ENCODE data around the gene CTNNBIP1. TPM values are rescaled to one million over a fixed set of nuclear protein-coding genes. Genes with fewer than 3 reads are reported as not detected.

CTNNBIP1 gene
- total and polyA plus RNA-seq, 2 donors (not counting 1 experiment from before 2014, with no cell fraction given): 6.9 to 8.7 TPM

DNA sequence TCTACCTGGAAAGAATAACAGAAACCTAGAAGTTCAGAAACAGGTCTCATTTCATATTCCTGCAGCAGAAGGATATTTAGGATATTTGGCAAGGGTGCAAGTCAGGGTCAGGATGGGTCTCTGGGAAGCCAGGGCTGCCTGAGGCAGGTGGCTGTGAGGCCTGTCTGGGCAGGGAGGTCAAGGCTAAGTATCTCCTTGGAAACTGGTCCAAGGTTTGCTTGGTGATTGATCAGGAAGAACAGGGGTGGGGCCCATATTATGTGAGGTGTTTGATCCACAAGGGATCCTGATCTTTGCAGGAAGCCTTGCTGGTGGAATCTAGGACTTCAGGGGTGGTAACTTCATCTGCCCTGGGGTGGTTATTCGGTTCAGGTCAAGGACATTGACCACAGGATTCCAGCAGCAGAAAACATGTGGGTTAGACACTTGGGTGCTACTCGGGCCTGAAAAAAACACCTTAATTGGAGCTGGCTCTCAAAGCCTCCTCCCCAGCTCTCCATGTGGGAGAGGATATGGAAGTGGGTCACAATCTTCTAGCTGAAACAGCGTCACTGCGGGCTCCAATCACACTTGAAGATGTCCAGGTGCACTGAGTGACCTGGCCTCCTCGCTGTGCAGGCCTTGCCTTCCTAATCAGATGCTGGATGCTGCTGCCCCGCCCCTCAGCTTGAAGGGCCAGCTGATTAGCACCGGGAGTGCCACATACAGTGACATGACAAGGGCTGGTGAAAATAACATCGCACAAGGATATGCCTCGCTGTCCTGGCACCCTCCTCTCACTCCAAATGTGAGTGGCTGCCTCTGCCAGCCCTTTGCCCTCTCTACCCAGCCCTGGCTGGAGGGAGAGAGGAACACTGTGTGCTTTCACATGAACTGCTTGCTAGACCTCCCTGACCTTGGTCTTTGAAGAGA lies 8.7 kb downstream of the CTNNBIP1 start:
- POLR2A ChIA-PET: no interaction called here
- Mint-ChIP-seq H3K4me3 (peak overlapping the region; percentile 89), H3K9me3 (ENCODE audit: insufficient read depth) (no peaks in the 10 kb centered on the region), H3K27ac (peak overlapping the region; percentile 92), H3K4me1 (peaks cover 16% of the 10 kb centered on the region), H3K27me3 (no peaks in the 10 kb centered on the region)
- no peak for ATAC-seq (ENCODE audit: low read depth)
- peak overlapping the region; percentile 68 for H2AFZ ChIP-seq (ENCODE audit: insufficient read depth, low read depth, low read length, poor library complexity, severe bottlenecking)
- peaks cover 12 to 16% of the 10 kb centered on the region in 2 donors for H3K4me1 ChIP-seq (ENCODE audit: control insufficient read depth in 2 of 2, insufficient read depth in 2 of 2, low read length in 2 of 2)
- no peaks in the 10 kb centered on the region for H3K9me3 ChIP-seq (ENCODE audit: control extremely low read depth in 1 of 3, control insufficient read depth in 2 of 3, insufficient read depth in 1 of 3, low read length in 2 of 3)
- WGBS (ENCODE audit: insufficient coverage): 90% methylated on average over 7 of the region's 9 CpGs
- CTCF ChIA-PET: interaction anchor here (1.0 kb wide), 1 partner anchor 117 kb away, joined by 3 read pairs; no protein-coding TSS in a partner anchor
- peaks cover 0 to 1% of the 10 kb centered on the region in 2 experiments for H3K36me3 ChIP-seq (replicated peaks in 1 of 2; ENCODE audit: control extremely low read depth in 1 of 2, control insufficient read depth in 1 of 2, extremely low read depth in 1 of 2, insufficient read depth in 2 of 2, low read length in 1 of 2)
- TF ChIP-seq, protein P1, sequence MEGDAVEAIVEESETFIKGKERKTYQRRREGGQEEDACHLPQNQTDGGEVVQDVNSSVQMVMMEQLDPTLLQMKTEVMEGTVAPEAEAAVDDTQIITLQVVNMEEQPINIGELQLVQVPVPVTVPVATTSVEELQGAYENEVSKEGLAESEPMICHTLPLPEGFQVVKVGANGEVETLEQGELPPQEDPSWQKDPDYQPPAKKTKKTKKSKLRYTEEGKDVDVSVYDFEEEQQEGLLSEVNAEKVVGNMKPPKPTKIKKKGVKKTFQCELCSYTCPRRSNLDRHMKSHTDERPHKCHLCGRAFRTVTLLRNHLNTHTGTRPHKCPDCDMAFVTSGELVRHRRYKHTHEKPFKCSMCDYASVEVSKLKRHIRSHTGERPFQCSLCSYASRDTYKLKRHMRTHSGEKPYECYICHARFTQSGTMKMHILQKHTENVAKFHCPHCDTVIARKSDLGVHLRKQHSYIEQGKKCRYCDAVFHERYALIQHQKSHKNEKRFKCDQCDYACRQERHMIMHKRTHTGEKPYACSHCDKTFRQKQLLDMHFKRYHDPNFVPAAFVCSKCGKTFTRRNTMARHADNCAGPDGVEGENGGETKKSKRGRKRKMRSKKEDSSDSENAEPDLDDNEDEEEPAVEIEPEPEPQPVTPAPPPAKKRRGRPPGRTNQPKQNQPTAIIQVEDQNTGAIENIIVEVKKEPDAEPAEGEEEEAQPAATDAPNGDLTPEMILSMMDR (IDR thresholded peaks at IDR 0.05): no peak
- no peak for TF ChIP-seq EZH2 (IDR thresholded peaks at IDR 0.05; ENCODE audit: borderline replicate concordance, insufficient read depth, low read depth, low read length, poor library complexity, severe bottlenecking)
- peaks cover 34% of the 10 kb centered on the region for H3K79me2 ChIP-seq (ENCODE audit: control insufficient read depth, insufficient read depth, low read length)
- peak overlapping the region; percentile 62 for H3K4me2 ChIP-seq (replicated peaks; ENCODE audit: low read depth, low read length, poor library complexity, severe bottlenecking)
- H3K9ac ChIP-seq (ENCODE audit: low read length): no peak overlapping the region
- H3K27ac ChIP-seq (ENCODE audit: low read length in 2 of 2): peak overlapping the region; percentile 38 to 39
- no peak overlapping the region for H3K4me3 ChIP-seq (ENCODE audit: control extremely low read depth in 1 of 5, extremely low read depth in 1 of 5, insufficient read depth in 1 of 5, low read depth in 2 of 5, low read length in 4 of 5)
- intact Hi-C loops (cut with micrococcal nuclease): no loop called here
- no peaks in the 10 kb centered on the region for H4K20me1 ChIP-seq (ENCODE audit: control insufficient read depth, insufficient read depth, low read length, poor library complexity, severe bottlenecking)
- H3K27me3 ChIP-seq (replicated peaks in 1 of 4; ENCODE audit: control extremely low read depth in 1 of 4, control insufficient read depth in 3 of 4, insufficient read depth in 4 of 4, low read length in 3 of 4): no peaks in the 10 kb centered on the region
- DNase-seq: no peak
